ENCODE measurements around the gene IL24.

DNA sequence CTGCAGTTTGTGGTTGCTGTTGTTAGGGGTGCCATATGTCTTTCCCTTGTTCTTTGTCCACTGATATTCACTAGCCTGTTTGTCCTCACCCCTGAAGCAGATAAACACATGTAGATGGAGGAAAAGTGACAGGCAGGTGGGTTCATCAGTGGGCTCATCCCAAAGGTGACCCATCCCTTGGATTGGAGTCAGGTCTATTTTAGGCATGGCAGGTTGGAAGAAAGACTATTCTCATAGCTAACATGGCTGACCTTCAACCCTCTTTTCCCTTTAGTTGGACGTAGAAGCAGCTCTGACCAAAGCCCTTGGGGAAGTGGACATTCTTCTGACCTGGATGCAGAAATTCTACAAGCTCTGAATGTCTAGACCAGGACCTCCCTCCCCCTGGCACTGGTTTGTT is 5.5 kb downstream of the IL24 start:
- TF ChIP-seq, protein P1, sequence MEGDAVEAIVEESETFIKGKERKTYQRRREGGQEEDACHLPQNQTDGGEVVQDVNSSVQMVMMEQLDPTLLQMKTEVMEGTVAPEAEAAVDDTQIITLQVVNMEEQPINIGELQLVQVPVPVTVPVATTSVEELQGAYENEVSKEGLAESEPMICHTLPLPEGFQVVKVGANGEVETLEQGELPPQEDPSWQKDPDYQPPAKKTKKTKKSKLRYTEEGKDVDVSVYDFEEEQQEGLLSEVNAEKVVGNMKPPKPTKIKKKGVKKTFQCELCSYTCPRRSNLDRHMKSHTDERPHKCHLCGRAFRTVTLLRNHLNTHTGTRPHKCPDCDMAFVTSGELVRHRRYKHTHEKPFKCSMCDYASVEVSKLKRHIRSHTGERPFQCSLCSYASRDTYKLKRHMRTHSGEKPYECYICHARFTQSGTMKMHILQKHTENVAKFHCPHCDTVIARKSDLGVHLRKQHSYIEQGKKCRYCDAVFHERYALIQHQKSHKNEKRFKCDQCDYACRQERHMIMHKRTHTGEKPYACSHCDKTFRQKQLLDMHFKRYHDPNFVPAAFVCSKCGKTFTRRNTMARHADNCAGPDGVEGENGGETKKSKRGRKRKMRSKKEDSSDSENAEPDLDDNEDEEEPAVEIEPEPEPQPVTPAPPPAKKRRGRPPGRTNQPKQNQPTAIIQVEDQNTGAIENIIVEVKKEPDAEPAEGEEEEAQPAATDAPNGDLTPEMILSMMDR (IDR thresholded peaks at IDR 0.05; ENCODE audit: low read depth, low read length): no peak
- TF ChIP-seq EZH2phosphoT487 (IDR thresholded peaks at IDR 0.05; ENCODE audit: low read depth): no peak
